GM12875 (cell line): ENCODE data around the gene RAB3B.
A peak's percentile ranks its signal among the peaks of the same experiment; 100 is the strongest.

ENCODE experiments used
- H3K4me3 ChIP-seq: one replicate; pipeline ENCODE4 v1.5.1; 2011; ENCODE audit warnings: low read depth, low read length, control low read depth
- CTCF ChIP-seq: IDR thresholded peaks from 2 replicates; pipeline ENCODE4 v1.5.1; 2011; ENCODE audit warnings: low read depth, mild to moderate bottlenecking, control low read depth, inconsistent platforms, low read length, moderate library complexity, borderline replicate concordance; ENCODE audit not compliant: insufficient read depth

The RAB3B gene

GRCh38 chr1:52003877-52004276 lies 13.4 kb upstream of the RAB3B start:
- no peak for TF ChIP-seq CTCF
- H3K4me3 ChIP-seq: no peak overlapping the region

- H3K4me3 ChIP-seq: no peak overlapping the region
- TF ChIP-seq CTCF: peak; percentile 80
Observed at GRCh38 chr1:52002038-52002917, 11.8 kb upstream of the RAB3B start.

- no peak for TF ChIP-seq CTCF
- no peak overlapping the region for H3K4me3 ChIP-seq
Observed at GRCh38 chr1:51998701-51999100, 8.2 kb upstream of the RAB3B start.

GRCh38 chr1:51997974-51998382 lies 7.5 kb upstream of the RAB3B start:
- H3K4me3 ChIP-seq: no peak overlapping the region
- no peak for TF ChIP-seq CTCF

GRCh38 chr1:51989582-51990477 lies 670 bp downstream of the RAB3B start:
- no peak for TF ChIP-seq CTCF
- H3K4me3 ChIP-seq: peak overlapping the region; percentile 41

GRCh38 chr1:51988254-51988653 lies 2.2 kb downstream of the RAB3B start:
- TF ChIP-seq CTCF: no peak
- H3K4me3 ChIP-seq: no peak overlapping the region

GRCh38 chr1:51986718-51987117 lies 3.8 kb downstream of the RAB3B start:
- TF ChIP-seq CTCF: no peak
- no peak overlapping the region for H3K4me3 ChIP-seq
